ENCODE measurements around the gene SMO. TPM values are rescaled to one million over a fixed set of nuclear protein-coding genes. Genes with fewer than 3 reads are reported as not detected.
A peak's percentile ranks its signal among the peaks of the same experiment; 100 is the strongest.

Gene SMO
- polyA plus RNA-seq, 3 donors = 0.07 TPM; not detected in 2

DNA sequence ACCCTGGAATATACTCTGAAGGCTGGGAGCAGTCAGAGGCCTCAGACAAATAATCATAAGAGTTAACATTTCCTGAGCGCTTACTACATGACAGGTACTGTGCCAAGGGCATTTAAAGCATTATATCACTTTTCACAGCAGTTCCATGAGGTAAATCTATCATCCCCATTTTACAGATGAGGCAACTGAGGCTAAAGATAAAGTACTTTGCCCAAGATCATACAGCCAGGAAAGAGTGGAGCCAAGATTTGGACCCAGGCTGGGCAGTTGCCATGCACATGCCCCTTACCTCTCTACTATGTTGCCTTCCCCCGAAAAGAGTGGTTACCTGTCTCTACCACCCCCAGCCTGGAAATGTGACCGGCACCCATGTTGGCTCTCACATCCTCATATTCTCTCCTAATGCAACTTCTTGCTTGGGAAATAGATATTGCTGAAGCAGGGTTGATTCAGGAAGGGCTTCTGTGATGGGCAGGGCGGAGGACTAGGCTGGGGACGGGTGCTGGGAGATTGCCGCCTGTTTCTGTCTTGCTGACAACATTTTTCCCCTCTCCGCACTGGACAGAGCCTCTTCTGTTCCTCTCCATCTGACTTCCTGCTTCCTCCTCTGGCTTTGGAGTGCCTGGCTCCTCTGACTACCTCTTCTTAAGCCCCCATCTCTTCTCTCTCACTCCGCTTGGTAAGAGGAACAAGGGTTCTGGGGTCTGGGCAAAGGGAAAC, 13.8 kb downstream of the SMO start:
- H3K36me3 Mint-ChIP-seq = no peaks in the 10 kb centered on the region
- WGBS (ENCODE audit: insufficient coverage) = 100% methylated on average over 2 of the region's 8 CpGs

DNA sequence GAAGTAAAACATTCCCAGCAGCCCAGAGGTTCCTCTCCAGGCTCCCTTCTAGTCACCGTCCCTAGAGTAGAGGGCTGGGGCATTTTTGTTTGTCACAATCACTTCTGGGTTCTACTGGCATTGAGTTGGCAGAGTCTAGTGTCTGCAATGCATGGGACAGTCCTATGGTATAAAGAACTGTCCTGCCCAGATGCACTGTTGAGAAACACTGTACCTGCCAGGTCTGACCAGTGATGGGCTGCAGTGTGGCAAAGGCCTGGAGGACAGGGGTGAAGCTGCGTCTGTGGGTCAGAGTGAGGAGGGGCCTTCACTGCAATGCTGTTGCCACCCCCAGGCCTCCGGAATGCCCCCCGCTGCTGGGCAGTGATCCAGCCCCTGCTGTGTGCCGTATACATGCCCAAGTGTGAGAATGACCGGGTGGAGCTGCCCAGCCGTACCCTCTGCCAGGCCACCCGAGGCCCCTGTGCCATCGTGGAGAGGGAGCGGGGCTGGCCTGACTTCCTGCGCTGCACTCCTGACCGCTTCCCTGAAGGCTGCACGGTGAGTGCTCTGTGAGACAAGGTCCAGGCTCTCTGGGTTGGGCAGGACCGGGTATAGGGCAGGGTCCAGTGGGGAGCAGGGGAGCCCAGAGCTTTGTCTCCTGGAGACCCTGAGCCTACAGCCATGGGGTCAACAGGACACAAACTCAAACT, 14.8 kb downstream of the SMO start:
- DNase-seq = no peak
- Histone ChIP-seq H2AFZ (ENCODE audit: insufficient read depth, low read depth, low read length, poor library complexity, severe bottlenecking) (peak overlapping the region; percentile 62), H3K9me3 (replicated peaks in 1 of 2; ENCODE audit: control insufficient read depth in 1 of 2, insufficient read depth in 1 of 2, low read length in 2 of 2) (no peaks in the 10 kb centered on the region), H3K27ac (ENCODE audit: low read depth in 1 of 2, low read length in 2 of 2) (no peak overlapping the region), H4K20me1 (ENCODE audit: insufficient read depth, low read length) (no peaks in the 10 kb centered on the region), H3K36me3 (replicated peaks in 1 of 2; ENCODE audit: control insufficient read depth in 1 of 2, insufficient read depth in 2 of 2, low read length in 2 of 2) (no peaks in the 10 kb centered on the region), H3K79me2 (ENCODE audit: insufficient read depth, low read length) (no peaks in the 10 kb centered on the region), H3K4me3 (replicated peaks in 1 of 3; ENCODE audit: low read depth in 2 of 3, low read length in 3 of 3) (no peak overlapping the region), H3K4me1 (ENCODE audit: control insufficient read depth in 1 of 2, insufficient read depth in 2 of 2, low read length in 2 of 2) (peaks cover 9 to 10% of the 10 kb centered on the region in 2 donors), H3K9ac (ENCODE audit: insufficient read depth, low read length, poor library complexity, severe bottlenecking) (no peak overlapping the region), H3K4me2 (replicated peaks; ENCODE audit: extremely low read depth, low read length, poor library complexity, severe bottlenecking) (no peak overlapping the region), H3K27me3 (ENCODE audit: control insufficient read depth in 2 of 2, insufficient read depth in 2 of 2, low read length in 2 of 2) (no peaks in the 10 kb centered on the region)
- peaks cover 14% of the 10 kb centered on the region for H3K4me1 Mint-ChIP-seq
- 96% methylated on average over 13 of the region's 14 CpGs for WGBS (ENCODE audit: insufficient coverage)
- intact Hi-C loops (cut with micrococcal nuclease) = no loop called here
- TF ChIP-seq, protein P1, sequence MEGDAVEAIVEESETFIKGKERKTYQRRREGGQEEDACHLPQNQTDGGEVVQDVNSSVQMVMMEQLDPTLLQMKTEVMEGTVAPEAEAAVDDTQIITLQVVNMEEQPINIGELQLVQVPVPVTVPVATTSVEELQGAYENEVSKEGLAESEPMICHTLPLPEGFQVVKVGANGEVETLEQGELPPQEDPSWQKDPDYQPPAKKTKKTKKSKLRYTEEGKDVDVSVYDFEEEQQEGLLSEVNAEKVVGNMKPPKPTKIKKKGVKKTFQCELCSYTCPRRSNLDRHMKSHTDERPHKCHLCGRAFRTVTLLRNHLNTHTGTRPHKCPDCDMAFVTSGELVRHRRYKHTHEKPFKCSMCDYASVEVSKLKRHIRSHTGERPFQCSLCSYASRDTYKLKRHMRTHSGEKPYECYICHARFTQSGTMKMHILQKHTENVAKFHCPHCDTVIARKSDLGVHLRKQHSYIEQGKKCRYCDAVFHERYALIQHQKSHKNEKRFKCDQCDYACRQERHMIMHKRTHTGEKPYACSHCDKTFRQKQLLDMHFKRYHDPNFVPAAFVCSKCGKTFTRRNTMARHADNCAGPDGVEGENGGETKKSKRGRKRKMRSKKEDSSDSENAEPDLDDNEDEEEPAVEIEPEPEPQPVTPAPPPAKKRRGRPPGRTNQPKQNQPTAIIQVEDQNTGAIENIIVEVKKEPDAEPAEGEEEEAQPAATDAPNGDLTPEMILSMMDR (IDR thresholded peaks at IDR 0.05) = no peak
- H3K27ac Mint-ChIP-seq = peak overlapping the region in 2 of 7 donors; percentile 14 to 61
- H3K36me3 Mint-ChIP-seq = no peaks in the 10 kb centered on the region
- no peak overlapping the region for H3K4me3 Mint-ChIP-seq
- H3K27me3 Mint-ChIP-seq (ENCODE audit: low read depth in 3 of 3) = peaks cover 0 to 4% (median 0%) of the 10 kb centered on the region in 3 donors
- H3K9me3 Mint-ChIP-seq = peaks cover 0 to 2% (median 0%) of the 10 kb centered on the region in 7 donors

More for the DNA sequence above, 13.8 kb downstream of the SMO start:
- Histone ChIP-seq H3K9me3 (replicated peaks in 1 of 2; ENCODE audit: control insufficient read depth in 1 of 2, insufficient read depth in 1 of 2, low read length in 2 of 2) (no peaks in the 10 kb centered on the region), H4K20me1 (ENCODE audit: insufficient read depth, low read length) (no peaks in the 10 kb centered on the region), H2AFZ (ENCODE audit: insufficient read depth, low read depth, low read length, poor library complexity, severe bottlenecking) (peak overlapping the region; percentile 62), H3K4me3 (replicated peaks in 1 of 3; ENCODE audit: low read depth in 2 of 3, low read length in 3 of 3) (no peak overlapping the region), H3K4me2 (replicated peaks; ENCODE audit: extremely low read depth, low read length, poor library complexity, severe bottlenecking) (peak overlapping the region; percentile 8), H3K27ac (ENCODE audit: low read depth in 1 of 2, low read length in 2 of 2) (no peak overlapping the region), H3K27me3 (ENCODE audit: control insufficient read depth in 2 of 2, insufficient read depth in 2 of 2, low read length in 2 of 2) (no peaks in the 10 kb centered on the region), H3K4me1 (ENCODE audit: control insufficient read depth in 1 of 2, insufficient read depth in 2 of 2, low read length in 2 of 2) (peaks cover 18 to 19% of the 10 kb centered on the region in 2 donors), H3K79me2 (ENCODE audit: insufficient read depth, low read length) (no peaks in the 10 kb centered on the region), H3K9ac (ENCODE audit: insufficient read depth, low read length, poor library complexity, severe bottlenecking) (no peak overlapping the region), H3K36me3 (replicated peaks in 1 of 2; ENCODE audit: control insufficient read depth in 1 of 2, insufficient read depth in 2 of 2, low read length in 2 of 2) (no peaks in the 10 kb centered on the region)
- TF ChIP-seq, protein P1 (IDR thresholded peaks at IDR 0.05) = no peak
- H3K4me1 Mint-ChIP-seq = peaks cover 23% of the 10 kb centered on the region
- H3K27ac Mint-ChIP-seq = peak overlapping the region in 2 of 7 donors; percentile 48 to 63
- peaks cover 0 to 2% (median 0%) of the 10 kb centered on the region in 7 donors for H3K9me3 Mint-ChIP-seq
- peak overlapping the region in 1 of 2 donors; percentile 7 for H3K4me3 Mint-ChIP-seq
- peaks cover 0 to 4% (median 0%) of the 10 kb centered on the region in 3 donors for H3K27me3 Mint-ChIP-seq (ENCODE audit: low read depth in 3 of 3)
- DNase-seq = peak in 1 of 3 donors; percentile 7
- intact Hi-C loops (cut with micrococcal nuclease) = no loop called here
